ENCODE results near the gene NUCB2.

- TF ChIP-seq POLR2A (IDR thresholded peaks at IDR 0.05; ENCODE audit: low read length) (no peak), GATA1 (IDR thresholded peaks at IDR 0.05; ENCODE audit: low read depth, low read length) (no peak)
Observed at GRCh38 chr11:17378655-17379054, 102.1 kb downstream of the NUCB2 start.
